GM23338 (cell line): ENCODE measurements around the gene NRP2. TPM values are rescaled to one million over a fixed set of nuclear protein-coding genes. Genes with fewer than 3 reads are reported as not detected.

Experiments used
- ATAC-seq: fragments of 200-7000 bp; cut with Tn5 transposase; 3 replicates; pipeline ENCODE4 v1.9.1; 2020
- DNase-seq: peaks from one replicate; pipeline ENCODE4 v3.0.0-alpha.2; 2015; ENCODE audit warnings: low spot score
- H2AFZ ChIP-seq: fragments of 200-600 bp; sonication (generic); 2 replicates; pipeline ENCODE4 v1.8.0; 2016; ENCODE audit warnings: antibody characterized with exemption, mild to moderate bottlenecking, moderate library complexity
- H3F3A ChIP-seq: fragments of 200-600 bp; sonication (generic); replicated peaks from 2 replicates; pipeline ENCODE4 v1.8.0; 2017; ENCODE audit warnings: antibody characterized with exemption, mixed run types, low read depth
- H3K27ac ChIP-seq: fragments of 200-600 bp; sonication (generic); 2 replicates; pipeline ENCODE4 v1.6.1; 2016; ENCODE audit warnings: low read depth
- H3K27me3 ChIP-seq: fragments of 200-600 bp; sonication (generic); 2 replicates; pipeline ENCODE4 v1.8.0; 2016; ENCODE audit warnings: mild to moderate bottlenecking, mixed run types, moderate library complexity; ENCODE audit not compliant: insufficient read depth
- H3K36me3 ChIP-seq: fragments of 200-600 bp; sonication (generic); 2 replicates; pipeline ENCODE4 v1.8.0; 2016; ENCODE audit warnings: mild to moderate bottlenecking; ENCODE audit not compliant: insufficient read depth
- H3K4me1 ChIP-seq: fragments of 200-600 bp; sonication (generic); 2 replicates; pipeline ENCODE4 v1.8.0; 2016; ENCODE audit warnings: mild to moderate bottlenecking, moderate library complexity; ENCODE audit not compliant: insufficient read depth
- H3K4me2 ChIP-seq: fragments of 200-600 bp; sonication (generic); 2 replicates; pipeline ENCODE4 v1.7.1; 2017; ENCODE audit warnings: mixed run types
- H3K4me3 ChIP-seq: fragments of 200-600 bp; sonication (generic); 2 replicates; pipeline ENCODE4 v1.6.1; 2016; ENCODE audit warnings: mixed run types
- H3K79me2 ChIP-seq: fragments of 200-600 bp; sonication (generic); replicated peaks from 2 replicates; pipeline ENCODE4 v1.8.0; 2017; ENCODE audit warnings: mild to moderate bottlenecking; ENCODE audit not compliant: insufficient read depth
- H3K9me2 ChIP-seq: fragments of 200-600 bp; sonication (generic); 2 replicates; pipeline ENCODE4 v1.8.0; 2017; ENCODE audit not compliant: insufficient read depth
- H4K20me1 ChIP-seq: fragments of 200-600 bp; sonication (generic); replicated peaks from 2 replicates; pipeline ENCODE4 v1.8.0; 2017; ENCODE audit warnings: mild to moderate bottlenecking; ENCODE audit not compliant: insufficient read depth
- H3K27ac Mint-ChIP-seq: 2 replicates; pipeline ENCODE4 v1.8.0; 2020; ENCODE audit warnings: inconsistent platforms, mild to moderate bottlenecking, moderate library complexity, mixed read lengths
- H3K27me3 Mint-ChIP-seq: 3 replicates; pipeline ENCODE4 v1.8.0; 2022; ENCODE audit warnings: low read depth, mild to moderate bottlenecking, moderate library complexity, mixed read lengths, inconsistent platforms; ENCODE audit not compliant: insufficient read depth, poor library complexity
- H3K36me3 Mint-ChIP-seq: 3 replicates; pipeline ENCODE4 v1.8.0; 2021; ENCODE audit warnings: low read depth, mild to moderate bottlenecking, inconsistent platforms, moderate library complexity, mixed read lengths
- H3K4me1 Mint-ChIP-seq: 3 replicates; pipeline ENCODE4 v1.8.0; 2020; ENCODE audit warnings: mild to moderate bottlenecking, inconsistent platforms, mixed read lengths
- H3K4me3 Mint-ChIP-seq: 3 replicates; pipeline ENCODE4 v1.8.0; 2021; ENCODE audit warnings: moderate library complexity, mild to moderate bottlenecking, inconsistent platforms, mixed read lengths
- H3K9me3 Mint-ChIP-seq: 3 replicates; pipeline ENCODE4 v1.8.0; 2020; ENCODE audit warnings: moderate library complexity, mild to moderate bottlenecking, inconsistent platforms, mixed read lengths
- CREB1 ChIP-seq: fragments of 250-450 bp; sonication (Bioruptor Pico); IDR thresholded peaks from 2 replicates; pipeline ENCODE4 v1.5.0; 2020; ENCODE audit warnings: low read depth, mild to moderate bottlenecking, moderate library complexity
- CTCF ChIP-seq, 2 experiments: fragments of 200-600 bp in 1 of 2; sonication (generic) in 1 of 2; conservative IDR thresholded peaks; 2 replicates each; pipeline versions ENCODE4 v1.5.1 to v1.6.1; 2016 to 2017; ENCODE audit warnings: antibody characterized with exemption in 2 of 2, low read depth in 2 of 2, mild to moderate bottlenecking in 2 of 2, moderate library complexity in 1 of 2
- EZH2 ChIP-seq: fragments of 200-600 bp; sonication (generic); IDR thresholded peaks from one replicate; pipeline ENCODE4 v1.8.0; 2017; ENCODE audit warnings: antibody characterized with exemption, mild to moderate bottlenecking, low read depth; ENCODE audit not compliant: unreplicated experiment
- EZH2phosphoT487 ChIP-seq: fragments of 200-600 bp; sonication (generic); IDR thresholded peaks from one replicate; pipeline ENCODE4 v1.8.1; 2018; ENCODE audit warnings: antibody characterized with exemption; ENCODE audit not compliant: unreplicated experiment
- JUNB ChIP-seq: IDR thresholded peaks from one replicate; pipeline ENCODE4 v1.6.1; 2016; ENCODE audit warnings: antibody characterized with exemption; ENCODE audit not compliant: unreplicated experiment
- NANOG ChIP-seq: IDR thresholded peaks from 2 replicates; pipeline ENCODE4 v1.6.1; 2016; ENCODE audit warnings: antibody characterized with exemption, borderline replicate concordance
- POLR2AphosphoS5 ChIP-seq: IDR thresholded peaks from 2 replicates; pipeline ENCODE4 v1.6.1; 2016; ENCODE audit warnings: antibody characterized with exemption, low read depth
- STAT1 ChIP-seq: IDR thresholded peaks from one replicate; pipeline ENCODE4 v1.6.1; 2016; ENCODE audit warnings: antibody characterized with exemption; ENCODE audit not compliant: unreplicated experiment
- ZNF114 ChIP-seq: fragments of 250-450 bp; sonication (Bioruptor Pico); IDR thresholded peaks from 2 replicates; pipeline ENCODE4 v1.5.0; 2020; ENCODE audit warnings: mild to moderate bottlenecking, moderate library complexity
- ZNF331 ChIP-seq: fragments of 250-450 bp; sonication (Bioruptor Pico); IDR thresholded peaks from 2 replicates; pipeline ENCODE4 v1.5.0; 2020; ENCODE audit warnings: low read depth, mild to moderate bottlenecking, moderate library complexity
- polyA plus RNA-seq: library from polyadenylated mRNA; unstranded; fragments of >200 nt; fragmentation: Nextera tagmentation; extraction: Ambion mirVana; gene quantifications from 2 replicates; pipeline ENCODE4 v1.2.1, GENCODE V29; 2016
- total RNA-seq: library from RNA; depleted of rRNA; stranded (reverse); fragments of >200 nt; shearing (Covaris generic); gene quantifications from 2 replicates; pipeline ENCODE4 v1.2.3, GENCODE V29; 2014
- TF ChIP-seq, protein P1 (sequence below): IDR thresholded peaks from one replicate; pipeline ENCODE4 v1.6.1; 2018; ENCODE audit warnings: antibody characterized with exemption; ENCODE audit not compliant: unreplicated experiment
- TF ChIP-seq, protein P2 (sequence below): fragments of 250-450 bp; sonication (Bioruptor Pico); IDR thresholded peaks from 2 replicates; pipeline ENCODE4 v1.5.0; 2020; ENCODE audit warnings: mild to moderate bottlenecking, moderate library complexity

Gene NRP2
- total and polyA plus RNA-seq, 2 experiments from 2014 or later, result 18.4 to 22.0 TPM

DNA sequence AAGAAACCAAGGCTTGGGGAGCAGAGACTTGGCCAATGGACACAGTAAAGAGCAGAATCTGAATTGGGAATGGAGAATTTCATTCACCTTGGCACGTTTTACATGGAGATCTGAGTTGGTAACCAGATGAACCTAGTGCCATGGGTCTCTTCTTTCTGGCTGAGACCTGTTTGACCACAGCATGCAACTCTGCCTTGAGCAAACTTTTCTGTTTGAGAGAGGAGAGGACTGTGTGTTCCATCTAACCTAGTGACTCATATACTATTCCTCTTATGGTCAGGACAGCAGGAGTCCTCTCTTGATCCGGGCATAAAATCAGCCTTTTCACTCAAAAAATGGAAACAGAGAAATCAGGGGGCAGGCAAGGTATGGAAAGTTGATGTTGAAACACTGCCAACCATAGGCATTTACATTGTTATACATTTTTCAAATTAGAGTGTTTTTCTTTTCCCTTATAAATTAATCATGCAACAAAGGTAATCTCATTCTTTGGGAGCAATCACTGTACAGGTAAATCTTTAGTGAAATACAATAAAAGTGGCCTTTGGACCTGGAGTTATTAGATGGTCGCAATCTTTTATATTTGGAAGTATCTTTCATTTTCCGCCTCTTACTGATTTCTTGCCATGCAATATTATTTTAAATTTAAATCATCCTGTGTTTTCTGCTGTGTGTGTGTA is 86.7 kb downstream of the NRP2 start:
- H3K27ac ChIP-seq, result no peak overlapping the region
- Mint-ChIP-seq H3K4me3 (no peak overlapping the region), H3K27me3 (peaks cover 6% of the 10 kb centered on the region), H3K9me3 (no peaks in the 10 kb centered on the region), H3K4me1 (peaks cover 21% of the 10 kb centered on the region), H3K36me3 (no peaks in the 10 kb centered on the region), H3K27ac (no peak overlapping the region)
- H3K4me1 ChIP-seq, result peaks cover 7% of the 10 kb centered on the region
- H3K27me3 ChIP-seq, result no peaks in the 10 kb centered on the region
- H3K9me2 ChIP-seq, result no peaks in the 10 kb centered on the region
- DNase-seq, result no peak
- no peak overlapping the region for H3K4me3 ChIP-seq
- no peaks in the 10 kb centered on the region for H4K20me1 ChIP-seq
- no peak overlapping the region for H3K4me2 ChIP-seq
- no peaks in the 10 kb centered on the region; the same call in 1 of the 2 replicates for H3F3A ChIP-seq
- H3K79me2 ChIP-seq, result no peaks in the 10 kb centered on the region
- ATAC-seq, result no peak
- H2AFZ ChIP-seq, result no peak overlapping the region
- no peak for TF ChIP-seq JUNB
- TF ChIP-seq ZNF331, result no peak
- no peak for TF ChIP-seq ZNF114 (CRISPR knock-in tag)
- TF ChIP-seq NANOG, result no peak
- no peak for TF ChIP-seq CTCF (conservative IDR thresholded peaks at IDR 0.05; ENCODE audit: low read depth in 2 of 2)
- no peak for TF ChIP-seq EZH2
- no peak for TF ChIP-seq CREB1 (CRISPR knock-in tag)
- TF ChIP-seq, protein P1, sequence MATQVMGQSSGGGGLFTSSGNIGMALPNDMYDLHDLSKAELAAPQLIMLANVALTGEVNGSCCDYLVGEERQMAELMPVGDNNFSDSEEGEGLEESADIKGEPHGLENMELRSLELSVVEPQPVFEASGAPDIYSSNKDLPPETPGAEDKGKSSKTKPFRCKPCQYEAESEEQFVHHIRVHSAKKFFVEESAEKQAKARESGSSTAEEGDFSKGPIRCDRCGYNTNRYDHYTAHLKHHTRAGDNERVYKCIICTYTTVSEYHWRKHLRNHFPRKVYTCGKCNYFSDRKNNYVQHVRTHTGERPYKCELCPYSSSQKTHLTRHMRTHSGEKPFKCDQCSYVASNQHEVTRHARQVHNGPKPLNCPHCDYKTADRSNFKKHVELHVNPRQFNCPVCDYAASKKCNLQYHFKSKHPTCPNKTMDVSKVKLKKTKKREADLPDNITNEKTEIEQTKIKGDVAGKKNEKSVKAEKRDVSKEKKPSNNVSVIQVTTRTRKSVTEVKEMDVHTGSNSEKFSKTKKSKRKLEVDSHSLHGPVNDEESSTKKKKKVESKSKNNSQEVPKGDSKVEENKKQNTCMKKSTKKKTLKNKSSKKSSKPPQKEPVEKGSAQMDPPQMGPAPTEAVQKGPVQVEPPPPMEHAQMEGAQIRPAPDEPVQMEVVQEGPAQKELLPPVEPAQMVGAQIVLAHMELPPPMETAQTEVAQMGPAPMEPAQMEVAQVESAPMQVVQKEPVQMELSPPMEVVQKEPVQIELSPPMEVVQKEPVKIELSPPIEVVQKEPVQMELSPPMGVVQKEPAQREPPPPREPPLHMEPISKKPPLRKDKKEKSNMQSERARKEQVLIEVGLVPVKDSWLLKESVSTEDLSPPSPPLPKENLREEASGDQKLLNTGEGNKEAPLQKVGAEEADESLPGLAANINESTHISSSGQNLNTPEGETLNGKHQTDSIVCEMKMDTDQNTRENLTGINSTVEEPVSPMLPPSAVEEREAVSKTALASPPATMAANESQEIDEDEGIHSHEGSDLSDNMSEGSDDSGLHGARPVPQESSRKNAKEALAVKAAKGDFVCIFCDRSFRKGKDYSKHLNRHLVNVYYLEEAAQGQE, result no peak
- no peak for TF ChIP-seq POLR2AphosphoS5
- TF ChIP-seq STAT1, result no peak
- TF ChIP-seq EZH2phosphoT487, result no peak
- TF ChIP-seq, protein P2, sequence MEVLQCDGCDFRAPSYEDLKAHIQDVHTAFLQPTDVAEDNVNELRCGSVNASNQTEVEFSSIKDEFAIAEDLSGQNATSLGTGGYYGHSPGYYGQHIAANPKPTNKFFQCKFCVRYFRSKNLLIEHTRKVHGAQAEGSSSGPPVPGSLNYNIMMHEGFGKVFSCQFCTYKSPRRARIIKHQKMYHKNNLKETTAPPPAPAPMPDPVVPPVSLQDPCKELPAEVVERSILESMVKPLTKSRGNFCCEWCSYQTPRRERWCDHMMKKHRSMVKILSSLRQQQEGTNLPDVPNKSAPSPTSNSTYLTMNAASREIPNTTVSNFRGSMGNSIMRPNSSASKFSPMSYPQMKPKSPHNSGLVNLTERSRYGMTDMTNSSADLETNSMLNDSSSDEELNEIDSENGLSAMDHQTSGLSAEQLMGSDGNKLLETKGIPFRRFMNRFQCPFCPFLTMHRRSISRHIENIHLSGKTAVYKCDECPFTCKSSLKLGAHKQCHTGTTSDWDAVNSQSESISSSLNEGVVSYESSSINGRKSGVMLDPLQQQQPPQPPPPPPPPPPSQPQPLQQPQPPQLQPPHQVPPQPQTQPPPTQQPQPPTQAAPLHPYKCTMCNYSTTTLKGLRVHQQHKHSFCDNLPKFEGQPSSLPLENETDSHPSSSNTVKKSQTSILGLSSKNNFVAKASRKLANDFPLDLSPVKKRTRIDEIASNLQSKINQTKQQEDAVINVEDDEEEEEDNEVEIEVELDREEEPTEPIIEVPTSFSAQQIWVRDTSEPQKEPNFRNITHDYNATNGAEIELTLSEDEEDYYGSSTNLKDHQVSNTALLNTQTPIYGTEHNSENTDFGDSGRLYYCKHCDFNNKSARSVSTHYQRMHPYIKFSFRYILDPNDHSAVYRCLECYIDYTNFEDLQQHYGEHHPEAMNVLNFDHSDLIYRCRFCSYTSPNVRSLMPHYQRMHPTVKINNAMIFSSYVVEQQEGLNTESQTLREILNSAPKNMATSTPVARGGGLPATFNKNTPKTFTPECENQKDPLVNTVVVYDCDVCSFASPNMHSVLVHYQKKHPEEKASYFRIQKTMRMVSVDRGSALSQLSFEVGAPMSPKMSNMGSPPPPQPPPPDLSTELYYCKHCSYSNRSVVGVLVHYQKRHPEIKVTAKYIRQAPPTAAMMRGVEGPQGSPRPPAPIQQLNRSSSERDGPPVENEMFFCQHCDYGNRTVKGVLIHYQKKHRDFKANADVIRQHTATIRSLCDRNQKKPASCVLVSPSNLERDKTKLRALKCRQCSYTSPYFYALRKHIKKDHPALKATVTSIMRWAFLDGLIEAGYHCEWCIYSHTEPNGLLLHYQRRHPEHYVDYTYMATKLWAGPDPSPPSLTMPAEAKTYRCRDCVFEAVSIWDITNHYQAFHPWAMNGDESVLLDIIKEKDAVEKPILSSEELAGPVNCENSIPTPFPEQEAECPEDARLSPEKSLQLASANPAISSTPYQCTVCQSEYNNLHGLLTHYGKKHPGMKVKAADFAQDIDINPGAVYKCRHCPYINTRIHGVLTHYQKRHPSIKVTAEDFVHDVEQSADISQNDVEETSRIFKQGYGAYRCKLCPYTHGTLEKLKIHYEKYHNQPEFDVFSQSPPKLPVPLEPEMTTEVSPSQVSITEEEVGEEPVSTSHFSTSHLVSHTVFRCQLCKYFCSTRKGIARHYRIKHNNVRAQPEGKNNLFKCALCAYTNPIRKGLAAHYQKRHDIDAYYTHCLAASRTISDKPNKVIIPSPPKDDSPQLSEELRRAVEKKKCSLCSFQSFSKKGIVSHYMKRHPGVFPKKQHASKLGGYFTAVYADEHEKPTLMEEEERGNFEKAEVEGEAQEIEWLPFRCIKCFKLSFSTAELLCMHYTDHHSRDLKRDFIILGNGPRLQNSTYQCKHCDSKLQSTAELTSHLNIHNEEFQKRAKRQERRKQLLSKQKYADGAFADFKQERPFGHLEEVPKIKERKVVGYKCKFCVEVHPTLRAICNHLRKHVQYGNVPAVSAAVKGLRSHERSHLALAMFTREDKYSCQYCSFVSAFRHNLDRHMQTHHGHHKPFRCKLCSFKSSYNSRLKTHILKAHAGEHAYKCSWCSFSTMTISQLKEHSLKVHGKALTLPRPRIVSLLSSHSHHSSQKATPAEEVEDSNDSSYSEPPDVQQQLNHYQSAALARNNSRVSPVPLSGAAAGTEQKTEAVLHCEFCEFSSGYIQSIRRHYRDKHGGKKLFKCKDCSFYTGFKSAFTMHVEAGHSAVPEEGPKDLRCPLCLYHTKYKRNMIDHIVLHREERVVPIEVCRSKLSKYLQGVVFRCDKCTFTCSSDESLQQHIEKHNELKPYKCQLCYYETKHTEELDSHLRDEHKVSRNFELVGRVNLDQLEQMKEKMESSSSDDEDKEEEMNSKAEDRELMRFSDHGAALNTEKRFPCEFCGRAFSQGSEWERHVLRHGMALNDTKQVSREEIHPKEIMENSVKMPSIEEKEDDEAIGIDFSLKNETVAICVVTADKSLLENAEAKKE (CRISPR knock-in tag), result no peak
- H3K36me3 ChIP-seq, result 0 out of 2 replicates have a peak, but pooled peaks cover 4% of the 10 kb centered on the region
